HG02981 (cell line): Measurements from ENCODE around the gene DDIAS.
"Not testable (repeated sequence)": the region's sequence is repeated elsewhere in the genome, so short reads cannot be mapped to it uniquely, and the experiment has no call there.

ENCODE experiments used
- ATAC-seq: cut with Tn5 transposase; IDR thresholded peaks from one replicate; pipeline ENCODE4 v1.9.1; 2021; ENCODE audit warnings: mild to moderate bottlenecking, moderate library complexity; ENCODE audit not compliant: unreplicated experiment

Gene DDIAS

GRCh38 chr11:82901165-82901921, at the start of gene DDIAS:
Gene DDIAS (plus strand): TSS chr11:82901736. CDS start chr11:82914739, 13,003 bp downstream.
- ATAC-seq: peak; percentile 68

- no peak for ATAC-seq
Measured at GRCh38 chr11:82854242-82854641, 47.3 kb upstream of the DDIAS start.

GRCh38 chr11:82854916-82855315, 46.6 kb upstream of the DDIAS start:
- not testable (repeated sequence) for ATAC-seq

- no peak for ATAC-seq
Measured at GRCh38 chr11:82855616-82856015, 45.9 kb upstream of the DDIAS start.

GRCh38 chr11:82857145-82857544, 44.4 kb upstream of the DDIAS start:
- ATAC-seq: no peak

- no peak for ATAC-seq
Measured at GRCh38 chr11:82858133-82858532, 43.4 kb upstream of the DDIAS start.

- no peak for ATAC-seq
Measured at GRCh38 chr11:82858556-82859091, 42.9 kb upstream of the DDIAS start.

- no peak for ATAC-seq
Measured at GRCh38 chr11:82859750-82860149, 41.8 kb upstream of the DDIAS start.

- no peak for ATAC-seq
Measured at GRCh38 chr11:82862379-82862778, 39.2 kb upstream of the DDIAS start.

- no peak for ATAC-seq
Measured at GRCh38 chr11:82863209-82863608, 38.3 kb upstream of the DDIAS start.

- ATAC-seq: peak; percentile 48
Measured at GRCh38 chr11:82864268-82864667, 37.3 kb upstream of the DDIAS start.

GRCh38 chr11:82865841-82866240, 35.7 kb upstream of the DDIAS start:
- no peak for ATAC-seq

GRCh38 chr11:82867495-82868082, 33.9 kb upstream of the DDIAS start:
- peak; percentile 52 for ATAC-seq

- ATAC-seq: no peak
Measured at GRCh38 chr11:82869657-82870056, 31.9 kb upstream of the DDIAS start.

GRCh38 chr11:82871646-82872045, 29.9 kb upstream of the DDIAS start:
- no peak for ATAC-seq

- ATAC-seq: no peak
Measured at GRCh38 chr11:82872377-82873150, 29.0 kb upstream of the DDIAS start.

- no peak for ATAC-seq
Measured at GRCh38 chr11:82873919-82874333, 27.6 kb upstream of the DDIAS start.

GRCh38 chr11:82874646-82875523, 26.7 kb upstream of the DDIAS start:
- ATAC-seq: no peak

GRCh38 chr11:82883853-82884252, 17.7 kb upstream of the DDIAS start:
- no peak for ATAC-seq
